Spleen (tissue), 7 donors: ENCODE results near the gene CDC7.

Source experiments
- CTCF ChIP-seq, 11 experiments: fragments of 200-600 bp in 7 of 11; fragments of 450-650 bp in 4 of 11; sonication (generic) in 4 of 11; IDR thresholded peaks in 8 of 11; conservative IDR thresholded peaks in 3 of 11; 1 replicate in 7 of 11; 2 replicates in 4 of 11; pipeline versions ENCODE4 v1.4.0 to v1.8.0; 2016 to 2021; ENCODE audit warnings: antibody characterized with exemption in 11 of 11, inconsistent platforms in 4 of 11, mild to moderate bottlenecking in 1 of 11
- POLR2A ChIP-seq, 3 donors: fragments of 450-650 bp; IDR thresholded peaks; one replicate each; pipeline ENCODE4 v1.5.1; 2017; ENCODE audit warnings: antibody characterized with exemption in 3 of 3, mild to moderate bottlenecking in 1 of 3
- donor health status: DM: no; HTN: no; CAD: no; lungs with moderate emphysema.
- donor health status: DM: no; HTN: no; CAD: no.
- donor health status: DM: no; HTN: no; CAD: no.

DNA sequence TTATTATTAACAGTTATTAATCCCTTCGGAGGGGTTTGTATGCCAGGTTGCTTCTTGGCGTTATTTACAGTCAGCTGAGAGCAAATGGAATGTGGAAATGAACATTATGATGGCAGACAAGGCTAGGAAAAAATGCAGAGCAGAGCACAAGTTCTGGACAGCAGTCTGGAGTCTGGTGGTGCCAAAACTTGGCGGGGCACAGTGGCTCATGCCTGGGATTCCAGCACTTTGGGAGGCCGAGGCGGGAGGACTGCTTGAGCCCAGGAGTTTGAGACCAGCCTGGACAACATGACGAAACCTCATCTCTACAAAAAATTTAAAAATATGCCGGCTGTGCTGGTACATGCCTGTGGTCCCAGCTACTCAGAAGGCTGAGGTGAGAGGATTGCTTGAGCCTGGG, 67.6 kb downstream of the CDC7 start:
- TF ChIP-seq CTCF (IDR thresholded peaks at IDR 0.05 in 8 of 11, conservative IDR thresholded peaks at IDR 0.05 in 3 of 11) (no peak), POLR2A (IDR thresholded peaks at IDR 0.05) (no peak)
